Measurements from ENCODE around the gene NIF3L1.

GRCh38 chr2:200939832-200940231 is 50.7 kb downstream of the NIF3L1 start:
- TF ChIP-seq CTCF (IDR thresholded peaks at IDR 0.05; ENCODE audit: low read length) (no peak), EZH2 (IDR thresholded peaks at IDR 0.05; ENCODE audit: borderline replicate concordance, low read length) (no peak)
